Diencephalon (tissue), 1 donor: ENCODE results near the gene RALGAPA1. TPM values are rescaled to one million over a fixed set of nuclear protein-coding genes. Genes with fewer than 3 reads are reported as not detected.

Experiments
- small RNA-seq: library from RNA; depleted of rRNA; stranded (forward); fragments of <200 nt; gene quantifications from one replicate; pipeline ENCODE3, GENCODE V24; 2014
- total RNA-seq: library from RNA; depleted of rRNA; stranded (reverse); fragments of >200 nt; gene quantifications from one replicate; pipeline ENCODE4 v1.2.3, GENCODE V29; 2014

The RALGAPA1 gene
- 189 TPM for total RNA-seq

GRCh38 chr14:35808638-35809563 lies at the start of gene RALGAPA1:
TSS of gene RALGAPA1 (minus strand) at chr14:35809295. CDS start at chr14:35808835, 460 bp downstream.

GRCh38 chr14:35826218-35826951 lies 17.3 kb upstream of the RALGAPA1 start, which contains the start of gene BRMS1L:
TSS of gene BRMS1L (plus strand) at chr14:35826338. CDS start at chr14:35826517, 179 bp downstream.

GRCh38 chr14:35533357-35534207 lies 275.5 kb downstream of the RALGAPA1 start, which contains the start of gene INSM2:
TSS of gene INSM2 (plus strand) at chr14:35534164. CDS start at chr14:35534253, 89 bp downstream.

Small RNA genes lying within 50 kb of the gene (small RNA-seq; reads per million reads assigned to genes)
- not detected for gene RF00322

Other genes starting within 250 kb of the RALGAPA1 start
- 30.0 TPM for gene BRMS1L, start 17.0 kb upstream of the RALGAPA1 start, total RNA-seq